HepG2 (cell line): Measurements from ENCODE around the gene EHD4. TPM values are rescaled to one million over a fixed set of nuclear protein-coding genes. Genes with fewer than 3 reads are reported as not detected.

Source experiments
- ONECUT2 ChIP-seq: sonication (generic); formaldehyde crosslinking; IDR thresholded peaks from 2 replicates; pipeline ENCODE4 v1.4.0; 2020; ENCODE audit warnings: missing genetic modification reagents
- PAWR ChIP-seq: sonication (generic); formaldehyde crosslinking; IDR thresholded peaks from 2 replicates; pipeline ENCODE4 v1.4.0; 2020; ENCODE audit warnings: missing genetic modification reagents, mild to moderate bottlenecking, borderline replicate concordance
- PAX8 ChIP-seq: sonication (generic); formaldehyde crosslinking; IDR thresholded peaks from 2 replicates; pipeline ENCODE4 v1.8.0; 2022; ENCODE audit warnings: mild to moderate bottlenecking, missing genetic modification reagents, borderline replicate concordance
- SMYD3 ChIP-seq: sonication (generic); formaldehyde crosslinking; IDR thresholded peaks from 2 replicates; pipeline ENCODE4 v1.8.1; 2023; ENCODE audit warnings: mild to moderate bottlenecking, missing genetic modification reagents
- UBTF ChIP-seq: sonication (generic); formaldehyde crosslinking; IDR thresholded peaks from 2 replicates; pipeline ENCODE4 v1.4.0; 2020; ENCODE audit warnings: mild to moderate bottlenecking, missing genetic modification reagents
- ZNF501 ChIP-seq: sonication (generic); formaldehyde crosslinking; IDR thresholded peaks from 2 replicates; pipeline ENCODE4 v1.5.1; 2020; ENCODE audit warnings: mild to moderate bottlenecking, moderate library complexity, missing genetic modification reagents
- ZNF609 ChIP-seq: sonication (generic); formaldehyde crosslinking; IDR thresholded peaks from 2 replicates; pipeline ENCODE4 v1.4.0; 2020; ENCODE audit warnings: mild to moderate bottlenecking, missing genetic modification reagents, borderline replicate concordance
- polyA plus RNA-seq, 8 experiments: library from polyadenylated mRNA; depleted of rRNA in 3 of 8; stranded (reverse) in 7 of 8; unstranded in 1 of 8; fragments of >200 nt; fragmentation: Illumina TruSeq in 4 of 8; extraction: Trizol in 4 of 8; gene quantifications; 2 replicates each; pipeline versions ENCODE4 v1.2.1 to v1.2.3, GENCODE V29; 2011 to 2016; ENCODE audit warnings: low read depth in 4 of 8, missing spikeins in 1 of 8, mixed read lengths in 1 of 8; ENCODE audit not compliant: insufficient read depth in 1 of 8
- total RNA-seq, 5 experiments: library from RNA; depleted of rRNA; stranded (reverse); fragments of >200 nt; fragmentation: Illumina TruSeq; extraction: Trizol; gene quantifications; 2 replicates each; pipeline ENCODE4 v1.2.3, GENCODE V29; 2016; ENCODE audit warnings: low read depth in 1 of 5
- TF ChIP-seq, protein P1 (sequence below): sonication (generic); formaldehyde crosslinking; IDR thresholded peaks from 2 replicates; pipeline ENCODE4 v1.5.1; 2020; ENCODE audit warnings: mild to moderate bottlenecking, missing genetic modification reagents, moderate library complexity
- TF ChIP-seq, protein P2 (sequence below): sonication (generic); formaldehyde crosslinking; conservative IDR thresholded peaks from 2 replicates; pipeline ENCODE4 v1.4.0; 2020; ENCODE audit warnings: mild to moderate bottlenecking, missing genetic modification reagents, moderate library complexity
- TF ChIP-seq, protein P3 (sequence below): sonication (generic); formaldehyde crosslinking; IDR thresholded peaks from 2 replicates; pipeline ENCODE4 v1.9.0; 2022; ENCODE audit warnings: missing genetic modification reagents, mild to moderate bottlenecking, borderline replicate concordance

The EHD4 gene
- total and polyA plus RNA-seq, 2 of the 13 experiments (the other 11 are each of a cell fraction or from before 2014, with no cell fraction given) = 3.1 to 4.8 TPM

DNA sequence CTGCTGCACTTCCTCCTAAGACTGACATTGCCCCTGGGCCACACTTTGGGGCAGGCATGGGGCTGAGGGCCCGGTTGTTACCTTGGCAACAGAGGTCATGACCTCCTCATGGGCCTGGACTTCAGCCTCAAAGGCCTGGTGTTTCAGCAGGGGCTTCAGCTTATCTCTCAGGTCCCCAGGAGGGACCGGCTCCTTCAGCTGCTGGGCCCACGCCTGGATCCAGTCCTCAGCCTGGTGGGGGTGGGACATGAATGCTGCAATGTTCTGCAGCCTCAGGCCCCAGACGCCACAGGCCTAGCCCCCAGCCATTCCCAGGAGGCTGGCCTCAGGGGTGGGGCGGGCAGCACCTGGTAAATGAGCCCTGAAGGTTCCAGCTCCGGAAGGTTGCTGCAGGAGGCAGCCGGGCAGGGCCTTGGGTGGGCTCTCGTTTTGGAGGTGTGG, 106.1 kb downstream of the EHD4 start (continued):
- TF ChIP-seq PAWR (CRISPR knock-in tag) = no peak
- TF ChIP-seq, protein P1, sequence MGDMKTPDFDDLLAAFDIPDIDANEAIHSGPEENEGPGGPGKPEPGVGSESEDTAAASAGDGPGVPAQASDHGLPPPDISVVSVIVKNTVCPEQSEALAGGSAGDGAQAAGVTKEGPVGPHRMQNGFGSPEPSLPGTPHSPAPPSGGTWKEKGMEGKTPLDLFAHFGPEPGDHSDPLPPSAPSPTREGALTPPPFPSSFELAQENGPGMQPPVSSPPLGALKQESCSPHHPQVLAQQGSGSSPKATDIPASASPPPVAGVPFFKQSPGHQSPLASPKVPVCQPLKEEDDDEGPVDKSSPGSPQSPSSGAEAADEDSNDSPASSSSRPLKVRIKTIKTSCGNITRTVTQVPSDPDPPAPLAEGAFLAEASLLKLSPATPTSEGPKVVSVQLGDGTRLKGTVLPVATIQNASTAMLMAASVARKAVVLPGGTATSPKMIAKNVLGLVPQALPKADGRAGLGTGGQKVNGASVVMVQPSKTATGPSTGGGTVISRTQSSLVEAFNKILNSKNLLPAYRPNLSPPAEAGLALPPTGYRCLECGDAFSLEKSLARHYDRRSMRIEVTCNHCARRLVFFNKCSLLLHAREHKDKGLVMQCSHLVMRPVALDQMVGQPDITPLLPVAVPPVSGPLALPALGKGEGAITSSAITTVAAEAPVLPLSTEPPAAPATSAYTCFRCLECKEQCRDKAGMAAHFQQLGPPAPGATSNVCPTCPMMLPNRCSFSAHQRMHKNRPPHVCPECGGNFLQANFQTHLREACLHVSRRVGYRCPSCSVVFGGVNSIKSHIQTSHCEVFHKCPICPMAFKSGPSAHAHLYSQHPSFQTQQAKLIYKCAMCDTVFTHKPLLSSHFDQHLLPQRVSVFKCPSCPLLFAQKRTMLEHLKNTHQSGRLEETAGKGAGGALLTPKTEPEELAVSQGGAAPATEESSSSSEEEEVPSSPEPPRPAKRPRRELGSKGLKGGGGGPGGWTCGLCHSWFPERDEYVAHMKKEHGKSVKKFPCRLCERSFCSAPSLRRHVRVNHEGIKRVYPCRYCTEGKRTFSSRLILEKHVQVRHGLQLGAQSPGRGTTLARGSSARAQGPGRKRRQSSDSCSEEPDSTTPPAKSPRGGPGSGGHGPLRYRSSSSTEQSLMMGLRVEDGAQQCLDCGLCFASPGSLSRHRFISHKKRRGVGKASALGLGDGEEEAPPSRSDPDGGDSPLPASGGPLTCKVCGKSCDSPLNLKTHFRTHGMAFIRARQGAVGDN (CRISPR knock-in tag) = peak; percentile 60
- TF ChIP-seq, protein P2, sequence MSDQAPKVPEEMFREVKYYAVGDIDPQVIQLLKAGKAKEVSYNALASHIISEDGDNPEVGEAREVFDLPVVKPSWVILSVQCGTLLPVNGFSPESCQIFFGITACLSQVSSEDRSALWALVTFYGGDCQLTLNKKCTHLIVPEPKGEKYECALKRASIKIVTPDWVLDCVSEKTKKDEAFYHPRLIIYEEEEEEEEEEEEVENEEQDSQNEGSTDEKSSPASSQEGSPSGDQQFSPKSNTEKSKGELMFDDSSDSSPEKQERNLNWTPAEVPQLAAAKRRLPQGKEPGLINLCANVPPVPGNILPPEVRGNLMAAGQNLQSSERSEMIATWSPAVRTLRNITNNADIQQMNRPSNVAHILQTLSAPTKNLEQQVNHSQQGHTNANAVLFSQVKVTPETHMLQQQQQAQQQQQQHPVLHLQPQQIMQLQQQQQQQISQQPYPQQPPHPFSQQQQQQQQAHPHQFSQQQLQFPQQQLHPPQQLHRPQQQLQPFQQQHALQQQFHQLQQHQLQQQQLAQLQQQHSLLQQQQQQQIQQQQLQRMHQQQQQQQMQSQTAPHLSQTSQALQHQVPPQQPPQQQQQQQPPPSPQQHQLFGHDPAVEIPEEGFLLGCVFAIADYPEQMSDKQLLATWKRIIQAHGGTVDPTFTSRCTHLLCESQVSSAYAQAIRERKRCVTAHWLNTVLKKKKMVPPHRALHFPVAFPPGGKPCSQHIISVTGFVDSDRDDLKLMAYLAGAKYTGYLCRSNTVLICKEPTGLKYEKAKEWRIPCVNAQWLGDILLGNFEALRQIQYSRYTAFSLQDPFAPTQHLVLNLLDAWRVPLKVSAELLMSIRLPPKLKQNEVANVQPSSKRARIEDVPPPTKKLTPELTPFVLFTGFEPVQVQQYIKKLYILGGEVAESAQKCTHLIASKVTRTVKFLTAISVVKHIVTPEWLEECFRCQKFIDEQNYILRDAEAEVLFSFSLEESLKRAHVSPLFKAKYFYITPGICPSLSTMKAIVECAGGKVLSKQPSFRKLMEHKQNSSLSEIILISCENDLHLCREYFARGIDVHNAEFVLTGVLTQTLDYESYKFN (CRISPR knock-in tag) = peak; percentile 69
- no peak for TF ChIP-seq SMYD3 (CRISPR knock-in tag)
- TF ChIP-seq ZNF501 = 0 out of 2 replicates have a peak, but pooled peaks have one; percentile 24
- TF ChIP-seq UBTF (CRISPR knock-in tag) = peak; percentile 61
- TF ChIP-seq PAX8 = peak; percentile 82; the same call in 1 of the 2 replicates
- TF ChIP-seq, protein P3, sequence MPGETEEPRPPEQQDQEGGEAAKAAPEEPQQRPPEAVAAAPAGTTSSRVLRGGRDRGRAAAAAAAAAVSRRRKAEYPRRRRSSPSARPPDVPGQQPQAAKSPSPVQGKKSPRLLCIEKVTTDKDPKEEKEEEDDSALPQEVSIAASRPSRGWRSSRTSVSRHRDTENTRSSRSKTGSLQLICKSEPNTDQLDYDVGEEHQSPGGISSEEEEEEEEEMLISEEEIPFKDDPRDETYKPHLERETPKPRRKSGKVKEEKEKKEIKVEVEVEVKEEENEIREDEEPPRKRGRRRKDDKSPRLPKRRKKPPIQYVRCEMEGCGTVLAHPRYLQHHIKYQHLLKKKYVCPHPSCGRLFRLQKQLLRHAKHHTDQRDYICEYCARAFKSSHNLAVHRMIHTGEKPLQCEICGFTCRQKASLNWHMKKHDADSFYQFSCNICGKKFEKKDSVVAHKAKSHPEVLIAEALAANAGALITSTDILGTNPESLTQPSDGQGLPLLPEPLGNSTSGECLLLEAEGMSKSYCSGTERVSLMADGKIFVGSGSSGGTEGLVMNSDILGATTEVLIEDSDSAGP (CRISPR knock-in tag) = no peak
- no peak; the same call in 1 of the 2 replicates for TF ChIP-seq ZNF609 (CRISPR knock-in tag)
- no peak for TF ChIP-seq ONECUT2 (CRISPR knock-in tag)
